Jurkat, Clone E6-1 (cell line): ENCODE data around the gene CHRNG.

ENCODE experiments used
- DNase-seq: peaks from one replicate; pipeline ENCODE4 v3.0.0-alpha.2; 2011; ENCODE audit warnings: low read depth, low spot score
- H3K4me3 ChIP-seq: 2 replicates; pipeline ENCODE4 v1.5.1; 2011; ENCODE audit warnings: mild to moderate bottlenecking, low read length, control low read depth, moderate library complexity

Gene CHRNG

DNA sequence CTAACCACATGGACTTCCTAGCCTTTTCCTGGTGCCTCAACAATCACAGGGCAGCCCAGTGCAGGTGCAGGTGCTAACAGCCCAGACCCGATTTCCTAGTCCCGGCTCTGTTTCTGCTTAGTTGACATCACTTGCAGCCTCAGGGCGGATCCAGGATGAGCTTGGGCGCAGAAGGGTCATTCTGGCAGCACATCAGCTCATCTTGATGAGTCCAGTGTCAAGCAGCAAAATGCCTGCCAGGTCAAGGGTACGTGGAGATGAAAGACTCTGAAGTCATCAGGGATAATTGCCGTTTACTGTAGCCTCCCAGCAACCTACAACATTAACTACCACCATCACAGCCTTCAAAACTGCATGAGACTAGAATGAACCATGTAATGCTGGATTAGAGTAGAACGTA, 54.5 kb downstream of the CHRNG start:
- H3K4me3 ChIP-seq = no peak overlapping the region
- DNase-seq = no peak
